T1000 (cell line): ENCODE measurements around the gene SCAPER.

Experiments used
- DNase-seq: peaks from one replicate; lab custom pipeline; 2025; ENCODE audit warnings: mixed read lengths; lab: John Stamatoyannopoulos, UW

The SCAPER gene

GRCh38 chr15:76667943-76668715 is 237.0 kb downstream of the SCAPER start:
- no peak for DNase-seq

GRCh38 chr15:76664895-76665294 is 240.2 kb downstream of the SCAPER start:
- no peak for DNase-seq

GRCh38 chr15:76664411-76664810 is 240.7 kb downstream of the SCAPER start:
- DNase-seq = no peak

GRCh38 chr15:76663529-76663928 is 241.6 kb downstream of the SCAPER start:
- DNase-seq = no peak

DNA sequence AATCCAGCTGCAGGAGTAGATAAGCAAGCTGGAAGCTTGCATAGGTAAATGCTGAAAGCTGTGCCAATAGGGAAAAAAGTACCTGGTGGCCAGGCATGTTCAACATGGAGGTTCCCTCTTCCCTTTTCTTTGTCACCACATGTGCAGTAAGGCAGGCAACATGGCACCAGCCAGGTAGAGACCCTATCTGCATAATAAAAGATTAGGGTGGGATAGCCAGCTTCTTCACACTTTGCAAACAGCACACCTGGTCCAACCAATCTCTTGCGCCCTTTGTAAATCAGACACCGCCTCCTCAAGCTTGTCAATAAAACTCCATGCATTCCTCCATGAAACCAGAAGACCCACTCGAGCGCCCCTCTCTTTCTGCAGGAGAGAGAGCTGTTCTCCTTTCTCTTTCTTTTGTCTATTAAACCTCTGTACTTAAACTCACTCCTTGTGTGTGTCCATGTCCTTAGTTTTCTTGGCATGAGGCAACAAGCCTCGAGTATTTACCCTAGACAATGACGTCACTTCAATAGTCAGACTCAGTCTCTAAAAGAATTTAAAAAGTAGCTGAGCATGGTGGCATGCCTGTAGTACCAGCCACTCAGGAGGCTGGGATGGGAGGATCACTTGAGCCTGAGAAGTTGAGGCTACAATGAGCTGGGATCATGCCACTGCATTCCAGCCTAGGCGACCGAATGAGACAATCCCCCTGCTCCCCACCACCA is 256.3 kb downstream of the SCAPER start:
- DNase-seq = no peak

DNA sequence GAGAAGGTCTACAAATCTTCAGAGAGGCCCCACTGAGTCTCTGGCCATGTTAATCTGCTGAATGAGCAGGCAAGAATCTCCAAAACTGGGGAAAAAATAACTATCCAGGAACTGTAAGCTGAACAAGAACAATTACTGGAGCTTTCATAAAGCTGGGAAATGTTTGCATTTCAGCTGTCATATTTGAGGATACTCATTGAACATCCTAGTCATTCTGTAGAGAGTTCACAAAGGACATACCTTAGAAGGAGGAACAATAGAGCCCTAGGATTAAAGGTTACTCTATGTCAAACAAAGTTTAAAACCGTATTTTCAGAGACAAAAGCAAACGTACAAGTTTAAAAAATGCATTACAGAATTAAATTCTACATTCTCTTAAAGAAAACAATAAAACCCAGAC is 257.5 kb downstream of the SCAPER start:
- DNase-seq = no peak

DNA sequence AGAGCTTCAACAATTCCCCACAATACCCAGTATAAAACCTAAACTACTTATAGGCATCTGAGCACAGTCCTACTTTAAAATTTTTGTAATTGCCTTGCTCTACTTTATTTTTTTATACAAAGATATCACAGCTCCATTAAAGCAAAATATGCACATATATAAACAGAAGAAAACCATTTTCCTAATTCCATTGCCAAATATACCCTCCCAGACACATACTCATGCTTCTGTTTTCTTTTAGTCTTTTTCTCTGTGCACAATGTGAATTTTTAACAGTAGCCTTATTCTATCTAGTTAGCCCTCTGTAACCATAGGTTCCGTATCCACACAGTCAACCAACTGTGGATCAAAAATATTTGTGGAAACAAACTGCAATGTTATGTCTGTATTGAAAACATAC is 260.5 kb downstream of the SCAPER start:
- DNase-seq = no peak

DNA sequence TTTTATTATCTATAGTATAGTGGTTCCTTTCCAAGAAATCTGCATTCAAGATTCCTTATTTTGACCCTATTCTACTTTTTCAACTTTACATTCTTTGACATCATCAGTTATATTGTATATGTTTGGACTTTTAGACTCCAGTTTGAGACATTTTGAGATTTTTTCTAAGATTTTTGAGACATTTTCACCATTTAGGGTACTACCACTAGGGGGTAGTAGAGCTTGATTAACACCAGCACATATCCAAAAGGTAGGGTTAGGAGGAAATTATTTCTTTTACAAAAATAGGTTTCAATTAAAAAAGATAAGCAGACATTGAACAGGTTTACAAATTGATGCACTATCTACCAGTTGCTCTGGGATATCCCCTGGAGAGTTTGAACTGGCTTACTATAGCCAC is 262.5 kb downstream of the SCAPER start:
- no peak for DNase-seq

DNA sequence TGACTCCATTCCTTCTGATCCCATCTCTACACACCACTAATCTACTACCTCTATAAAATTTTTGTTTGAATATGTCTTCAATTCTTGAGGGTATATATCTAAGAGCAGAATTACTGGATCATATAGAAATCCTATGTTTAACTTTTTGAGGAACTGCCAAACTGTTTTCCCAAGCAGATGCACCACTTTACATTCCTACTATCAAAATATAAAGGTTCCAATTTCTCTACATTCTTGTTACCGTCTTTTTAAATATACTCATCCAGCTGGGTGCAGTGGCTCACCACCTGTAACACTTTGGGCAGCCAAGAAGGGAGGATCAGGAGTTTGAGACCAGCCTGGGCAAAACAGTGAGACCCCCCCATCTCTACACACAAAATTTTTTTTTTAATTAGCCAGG is 268.0 kb downstream of the SCAPER start:
- DNase-seq = no peak

GRCh38 chr15:76636059-76636458 is 269.1 kb downstream of the SCAPER start:
- no peak for DNase-seq

GRCh38 chr15:76626611-76627010 is 278.5 kb downstream of the SCAPER start:
- no peak for DNase-seq

DNA sequence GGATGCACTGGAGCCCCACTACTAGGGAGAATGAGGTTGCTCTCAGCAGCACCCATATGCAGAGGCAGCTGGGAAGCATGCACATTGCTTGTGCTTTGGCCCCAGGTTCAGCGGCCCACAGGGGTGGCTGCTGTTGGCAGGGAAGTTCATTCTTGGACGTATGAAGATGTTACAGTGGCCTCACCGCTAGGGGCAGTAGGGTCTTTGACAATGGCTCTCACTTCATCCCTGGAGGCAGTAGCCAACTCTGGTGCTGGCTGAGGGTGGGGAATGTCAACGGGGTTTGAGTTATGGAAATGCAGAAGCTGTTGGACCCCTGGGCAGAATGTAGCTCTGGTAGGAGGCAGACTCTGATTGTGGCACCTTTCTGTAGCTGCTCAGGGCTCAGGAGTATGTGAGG is 279.9 kb downstream of the SCAPER start:
- no peak for DNase-seq

GRCh38 chr15:76614725-76615124 is 290.4 kb downstream of the SCAPER start:
- DNase-seq = no peak

DNA sequence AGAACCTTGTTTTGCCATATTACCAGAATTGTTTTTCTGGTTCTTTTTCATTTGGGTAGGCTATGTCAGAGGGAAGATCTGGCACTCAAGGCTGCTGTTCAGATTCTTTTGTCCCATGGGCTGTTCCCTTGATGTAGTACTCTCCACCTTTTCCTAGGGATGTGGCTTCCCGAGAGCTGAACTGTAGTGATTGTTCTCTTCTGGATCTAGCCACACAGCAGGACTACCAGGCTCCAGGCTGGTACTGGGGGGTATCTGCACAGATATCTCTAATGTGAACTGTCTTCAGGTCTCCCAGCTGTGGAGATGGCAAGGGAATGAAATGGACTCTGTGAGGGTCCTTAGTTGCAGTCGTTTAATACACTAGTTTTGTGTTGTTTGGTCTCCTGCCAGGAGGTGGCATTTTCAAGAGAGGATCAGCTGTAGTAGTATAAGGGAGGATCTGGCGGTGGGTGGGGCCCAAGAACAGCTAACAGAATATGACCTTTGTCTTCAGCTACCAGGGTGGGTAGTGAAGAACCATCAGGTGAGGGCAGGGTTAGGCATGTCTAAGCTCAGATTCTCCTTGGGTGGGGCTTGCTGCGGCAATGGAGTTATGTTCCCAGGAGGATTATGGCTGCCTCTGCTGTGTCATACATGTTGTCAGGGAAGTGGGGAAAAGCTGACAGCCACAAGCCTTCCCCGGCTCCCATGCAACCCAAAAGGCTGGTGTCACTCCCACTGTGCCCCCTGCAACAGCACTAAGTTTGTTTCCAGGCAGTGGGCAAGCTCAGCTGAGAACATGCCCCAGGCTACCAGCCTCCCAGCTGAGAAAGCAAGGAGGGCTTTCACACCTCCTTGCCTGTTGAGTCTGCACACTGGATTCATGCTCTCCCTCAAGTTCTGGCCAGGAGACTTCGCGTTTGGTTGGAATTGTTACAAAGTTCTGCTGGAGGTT is 316.1 kb downstream of the SCAPER start:
- DNase-seq = no peak

GRCh38 chr15:76585576-76585897 is 319.6 kb downstream of the SCAPER start:
- DNase-seq = no peak

DNA sequence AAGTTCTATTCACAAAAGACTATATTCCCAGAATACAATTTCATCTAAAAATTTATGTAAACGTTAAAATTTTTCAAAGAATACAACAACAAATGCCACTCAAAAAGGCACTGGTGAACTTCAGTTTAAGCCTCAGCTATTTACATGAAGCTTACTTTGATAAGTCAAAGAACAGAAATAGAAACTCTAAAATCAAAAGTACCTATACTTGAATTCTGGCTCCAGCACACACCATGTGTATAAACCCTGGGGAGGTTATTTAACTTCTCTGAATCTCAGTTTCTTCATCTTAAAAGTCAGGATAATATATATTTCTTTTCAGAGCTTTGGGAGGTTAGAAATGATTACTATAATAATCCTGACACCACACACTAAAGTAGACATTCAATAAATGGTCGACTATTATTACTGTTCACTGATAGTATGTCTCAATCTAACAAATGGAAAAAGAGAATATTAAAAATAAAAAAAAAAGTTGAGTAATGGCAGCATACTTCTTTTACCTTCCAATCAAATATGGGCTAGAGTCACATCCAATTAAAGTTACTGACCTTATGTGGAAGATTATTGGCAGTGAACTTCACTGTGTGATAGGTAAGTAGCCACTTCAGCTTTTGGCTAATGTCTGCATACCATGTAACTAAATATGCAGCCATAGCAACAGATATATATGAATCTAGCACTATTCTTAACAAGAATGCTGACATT is 320.1 kb downstream of the SCAPER start:
- DNase-seq = no peak

DNA sequence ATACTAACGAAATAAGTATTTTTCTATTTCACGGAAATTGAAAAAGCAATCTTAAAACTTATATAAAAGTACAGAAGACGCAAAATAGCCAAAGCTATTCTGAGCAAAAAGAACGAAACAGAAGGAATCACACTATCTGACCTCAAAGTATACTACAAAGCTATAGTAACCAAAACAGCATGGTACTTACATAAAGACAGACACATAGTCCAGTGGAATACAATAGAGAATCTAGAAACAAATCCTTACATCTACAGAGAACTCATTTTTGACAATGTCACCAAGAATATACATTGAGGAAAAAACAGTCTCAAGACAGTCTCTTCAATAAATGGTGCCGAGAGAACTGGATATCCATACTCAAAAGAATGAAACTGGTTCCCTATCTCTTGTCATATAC is 322.6 kb downstream of the SCAPER start:
- DNase-seq = no peak

- no peak for DNase-seq
Observed at GRCh38 chr15:76577879-76578512, 327.1 kb downstream of the SCAPER start.

- no peak for DNase-seq
Observed at GRCh38 chr15:76576523-76577279, 328.4 kb downstream of the SCAPER start.

DNA sequence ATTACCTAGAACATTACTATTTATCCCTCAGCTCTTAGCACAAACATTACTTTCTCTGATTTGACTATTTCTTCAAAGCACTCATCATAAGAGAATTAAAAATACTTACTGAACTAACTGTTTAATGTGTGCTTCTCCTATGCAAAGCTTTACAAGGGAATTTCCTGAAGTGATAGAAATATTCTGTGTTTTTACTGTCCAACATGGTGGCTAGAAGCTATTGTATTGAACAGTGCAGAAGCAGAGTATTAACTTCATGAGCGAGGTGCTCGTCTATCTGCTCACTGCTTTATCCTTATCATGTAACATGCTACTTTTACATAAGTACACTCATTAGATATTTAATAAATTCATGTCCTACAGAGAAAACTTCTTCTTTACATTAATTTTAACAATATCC is 329.5 kb downstream of the SCAPER start:
- DNase-seq = no peak

DNA sequence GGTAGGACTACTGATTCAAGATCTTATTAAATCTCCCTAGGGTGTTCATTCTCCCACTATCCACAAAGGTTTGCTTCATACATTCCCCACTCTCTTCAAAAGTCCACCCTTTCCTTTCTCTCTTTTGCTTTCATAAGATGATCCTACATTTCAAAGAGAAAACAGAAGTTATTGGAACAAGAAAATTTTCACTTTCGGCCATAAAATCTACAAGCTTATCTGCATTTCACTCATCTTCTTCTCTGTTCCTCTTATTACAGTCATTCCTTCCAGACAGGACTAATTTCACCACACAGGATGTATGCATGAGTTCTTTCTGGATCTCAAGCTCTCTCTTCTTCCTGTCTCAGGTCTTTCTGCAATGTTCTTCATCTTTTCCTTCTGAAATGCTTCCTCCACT is 329.9 kb downstream of the SCAPER start:
- DNase-seq = no peak
